Effector memory CD4-positive, alpha-beta T cell (primary cell): ENCODE data around the gene LONRF3.

Source experiments
- DNase-seq, 3 donors: peaks; one replicate each; pipeline ENCODE4 v3.0.0-alpha.2; 2020
- H3K27ac ChIP-seq: 2 replicates; pipeline ENCODE4 v1.7.0; 2013; ENCODE audit warnings: mild to moderate bottlenecking, low read length, moderate library complexity; ENCODE audit not compliant: insufficient read depth, poor library complexity, severe bottlenecking
- H3K27me3 ChIP-seq: replicated peaks from 2 replicates; pipeline ENCODE4 v1.7.0; 2013; ENCODE audit warnings: mild to moderate bottlenecking, low read length; ENCODE audit not compliant: insufficient read depth, control insufficient read depth, poor library complexity, severe bottlenecking
- H3K36me3 ChIP-seq: 2 replicates; pipeline ENCODE4 v1.7.0; 2013; ENCODE audit warnings: mild to moderate bottlenecking, low read length, moderate library complexity; ENCODE audit not compliant: control insufficient read depth, insufficient read depth
- H3K4me1 ChIP-seq: 2 replicates; pipeline ENCODE4 v1.7.0; 2013; ENCODE audit warnings: low read length, mild to moderate bottlenecking; ENCODE audit not compliant: control insufficient read depth, insufficient read depth, poor library complexity, severe bottlenecking
- H3K4me3 ChIP-seq: 2 replicates; pipeline ENCODE4 v1.7.0; 2013; ENCODE audit warnings: low read length, low read depth, mild to moderate bottlenecking; ENCODE audit not compliant: insufficient read depth, poor library complexity, severe bottlenecking
- H3K9me3 ChIP-seq: 2 replicates; pipeline ENCODE4 v1.7.0; 2013; ENCODE audit warnings: mild to moderate bottlenecking, low read length, moderate library complexity; ENCODE audit not compliant: control insufficient read depth
- total RNA-seq, 3 donors: gene quantifications; one replicate each; lab custom pipeline; 2026; lab: John Stamatoyannopoulos, UW

The LONRF3 gene
- total RNA-seq, result 19.4 to 78.9 (median 35.2) reads per million in 3 donors

GRCh38 chrX:118974088-118974907 lies at the start of gene LONRF3:
LONRF3 (plus strand) TSS chrX:118974618; CDS start chrX:118974781, 163 bp downstream.
- Histone ChIP-seq H3K4me1 (peaks cover 5% of the 10 kb centered on the region), H3K27ac (peak within 1 kb of the TSS; percentile 75), H3K27me3 (no peaks in the 10 kb centered on the region), H3K9me3 (no peaks in the 10 kb centered on the region), H3K36me3 (no peaks in the 10 kb centered on the region), H3K4me3 (peak within 1 kb of the TSS; percentile 73)
- peak; percentile 56 to 70 (median 64) for DNase-seq

DNA sequence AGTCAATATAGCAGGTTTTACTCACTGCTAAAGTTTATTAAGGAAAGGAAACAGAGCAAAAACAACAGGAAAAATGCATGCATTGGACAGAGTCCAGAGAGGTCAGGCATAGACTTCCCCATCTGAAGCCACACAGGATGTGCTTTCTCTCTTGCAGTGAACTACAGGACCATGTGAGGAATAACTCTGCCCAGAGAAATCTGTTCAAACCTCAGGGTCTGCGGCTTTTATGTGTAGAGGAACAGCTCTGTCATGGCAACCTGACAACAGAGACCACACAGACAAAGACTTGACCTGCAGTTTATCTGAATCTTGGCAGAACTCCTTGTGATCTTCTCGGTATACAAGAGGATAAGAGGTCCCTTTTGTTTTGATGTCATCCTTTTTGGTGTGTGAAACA lies 46.3 kb upstream of the LONRF3 start:
- Histone ChIP-seq H3K9me3 (no peaks in the 10 kb centered on the region), H3K4me1 (no peaks in the 10 kb centered on the region), H3K36me3 (no peaks in the 10 kb centered on the region), H3K4me3 (no peak overlapping the region), H3K27ac (no peak overlapping the region), H3K27me3 (no peaks in the 10 kb centered on the region)
- DNase-seq, result no peak

DNA sequence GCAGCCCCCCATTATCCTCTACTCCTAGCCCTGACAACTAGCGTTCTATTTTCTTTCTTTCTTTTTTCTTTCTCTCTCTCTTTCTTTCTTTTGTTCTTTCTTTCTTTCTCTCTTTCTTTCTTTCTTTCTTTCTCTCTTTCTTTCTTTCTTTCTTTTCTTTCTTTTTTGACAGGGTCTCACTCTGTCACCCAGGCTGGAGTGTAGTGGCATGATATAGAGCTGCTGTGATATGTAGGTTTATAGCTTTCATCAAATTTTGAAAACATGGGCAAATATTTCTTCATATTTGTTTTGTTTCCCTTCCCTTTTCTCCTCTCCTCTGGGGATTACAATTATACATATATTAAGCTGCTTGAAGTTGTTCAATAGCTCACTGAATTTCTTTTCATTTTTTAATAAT lies 39.1 kb upstream of the LONRF3 start:
- H3K4me3 ChIP-seq, result no peak overlapping the region
- no peak for DNase-seq
- no peaks in the 10 kb centered on the region for H3K36me3 ChIP-seq
- no peaks in the 10 kb centered on the region for H3K4me1 ChIP-seq
- no peak overlapping the region for H3K27ac ChIP-seq
- no peaks in the 10 kb centered on the region for H3K9me3 ChIP-seq
- H3K27me3 ChIP-seq, result no peaks in the 10 kb centered on the region

DNA sequence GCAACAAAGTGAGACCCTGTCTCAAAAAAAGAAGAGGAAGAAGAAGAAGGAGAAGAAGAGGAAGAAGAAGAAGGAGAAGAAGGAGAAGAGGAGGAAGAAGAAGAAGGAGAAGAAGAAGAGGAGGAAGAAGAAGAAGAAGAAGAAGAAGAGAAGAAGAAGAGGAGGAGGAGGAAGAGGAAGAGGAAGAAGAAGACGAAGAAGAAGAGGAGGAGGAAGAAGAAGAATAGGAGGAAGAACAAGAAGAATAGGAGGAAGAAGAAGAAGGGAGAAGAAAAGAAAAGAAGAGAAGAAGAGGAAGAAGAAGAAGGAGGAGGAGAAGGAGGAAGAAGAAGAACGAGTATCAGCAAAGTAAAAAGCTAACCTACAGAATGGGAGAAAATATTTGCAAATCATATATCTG lies 33.3 kb upstream of the LONRF3 start:
- H3K36me3 ChIP-seq, result no peaks in the 10 kb centered on the region
- DNase-seq, result no peak
- H3K27me3 ChIP-seq, result no peaks in the 10 kb centered on the region
- no peak overlapping the region for H3K27ac ChIP-seq
- no peaks in the 10 kb centered on the region for H3K4me1 ChIP-seq
- no peaks in the 10 kb centered on the region for H3K9me3 ChIP-seq
- no peak overlapping the region for H3K4me3 ChIP-seq

DNA sequence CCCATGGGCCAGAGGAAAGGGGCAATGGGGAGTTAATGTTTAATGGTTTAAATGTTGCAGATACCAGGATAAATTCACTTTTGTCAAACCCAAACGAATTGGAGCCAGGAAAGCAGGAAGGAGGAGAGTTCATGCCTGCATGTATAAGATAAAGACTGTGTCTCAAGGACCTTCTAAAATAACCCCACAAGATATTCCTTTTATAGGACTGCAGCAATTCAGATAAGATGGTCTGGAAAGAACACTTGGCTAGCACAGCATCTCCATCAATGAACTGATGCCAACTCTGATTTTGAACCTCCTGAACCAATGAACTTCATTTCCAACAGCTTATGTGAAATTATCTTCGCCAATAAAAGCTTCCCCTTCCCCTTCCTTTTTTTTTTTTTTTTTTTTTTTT lies 31.3 kb upstream of the LONRF3 start:
- Histone ChIP-seq H3K4me1 (no peaks in the 10 kb centered on the region), H3K36me3 (no peaks in the 10 kb centered on the region), H3K9me3 (no peaks in the 10 kb centered on the region), H3K4me3 (no peak overlapping the region), H3K27me3 (no peaks in the 10 kb centered on the region), H3K27ac (no peak overlapping the region)
- DNase-seq, result no peak

- DNase-seq, result no peak
- no peaks in the 10 kb centered on the region for H3K36me3 ChIP-seq
- H3K27ac ChIP-seq, result no peak overlapping the region
- no peaks in the 10 kb centered on the region for H3K27me3 ChIP-seq
- no peaks in the 10 kb centered on the region for H3K9me3 ChIP-seq
- no peak overlapping the region for H3K4me3 ChIP-seq
- no peaks in the 10 kb centered on the region for H3K4me1 ChIP-seq
These were observed 28.5 kb upstream of the LONRF3 start for GRCh38 chrX:118945921-118946320.

- Histone ChIP-seq H3K36me3 (no peaks in the 10 kb centered on the region), H3K27me3 (no peaks in the 10 kb centered on the region), H3K4me3 (no peak overlapping the region), H3K27ac (no peak overlapping the region), H3K9me3 (no peaks in the 10 kb centered on the region), H3K4me1 (no peaks in the 10 kb centered on the region)
- DNase-seq, result no peak
These were observed 26.1 kb upstream of the LONRF3 start for GRCh38 chrX:118948270-118948669.

DNA sequence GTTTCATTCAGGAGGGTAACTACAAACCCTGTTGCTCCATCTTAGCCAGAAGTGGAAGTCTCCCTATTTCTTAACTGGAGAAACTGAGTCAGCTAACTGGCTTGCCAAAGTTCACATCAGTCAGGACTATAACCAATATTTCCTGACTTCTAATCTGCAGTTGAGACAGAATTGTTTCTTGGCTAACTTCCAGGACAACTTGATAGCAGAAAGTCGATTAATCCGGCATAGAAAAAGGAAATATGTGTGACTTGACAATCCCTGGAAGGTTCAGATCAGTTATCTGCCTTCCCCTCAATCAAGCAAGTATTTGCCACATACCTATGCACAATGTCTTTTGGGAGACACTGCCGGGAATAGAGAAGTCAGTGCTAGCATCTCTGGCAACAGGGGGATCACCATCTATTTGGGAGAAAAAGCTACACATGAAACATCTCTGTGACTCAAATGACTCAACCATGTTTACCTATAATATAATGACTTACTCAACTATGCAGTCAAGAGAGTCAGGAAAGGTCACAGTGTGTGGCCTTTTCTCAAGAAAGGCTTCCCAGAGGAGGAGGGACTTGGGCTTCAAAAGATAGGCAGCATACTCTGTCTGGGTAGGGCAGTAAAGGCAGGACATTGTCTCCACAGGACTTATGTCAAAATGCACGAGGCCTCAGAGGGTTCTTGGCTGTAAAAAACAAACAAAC lies 12.4 kb upstream of the LONRF3 start:
- Histone ChIP-seq H3K4me3 (no peak overlapping the region), H3K4me1 (no peaks in the 10 kb centered on the region), H3K27ac (no peak overlapping the region)

DNA sequence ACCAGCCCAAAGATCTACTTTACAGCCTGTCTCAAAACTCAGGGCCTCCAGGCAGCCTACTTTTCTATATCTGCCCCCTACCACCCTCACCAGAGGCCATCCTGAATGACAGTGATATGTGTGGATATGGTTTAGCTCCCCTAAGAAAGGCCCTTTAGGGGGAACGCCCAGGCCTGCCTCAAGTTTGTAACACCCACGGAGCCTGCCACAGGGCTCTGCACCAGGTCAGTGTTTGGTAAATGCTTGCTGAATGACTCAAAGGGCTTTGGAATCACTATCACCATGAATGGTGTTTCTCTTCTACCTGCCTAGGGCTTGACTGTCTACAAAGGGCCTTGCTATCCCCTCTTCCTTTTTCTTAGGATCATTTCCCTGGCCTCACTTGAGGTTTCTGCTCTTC lies 11.3 kb upstream of the LONRF3 start:
- H3K4me3 ChIP-seq, result no peak overlapping the region
- H3K36me3 ChIP-seq, result no peaks in the 10 kb centered on the region
- H3K27me3 ChIP-seq, result no peaks in the 10 kb centered on the region
- H3K9me3 ChIP-seq, result no peaks in the 10 kb centered on the region
- no peak overlapping the region for H3K27ac ChIP-seq
- no peaks in the 10 kb centered on the region for H3K4me1 ChIP-seq
- no peak for DNase-seq

More for the DNA sequence above, 12.4 kb upstream of the LONRF3 start:
- no peaks in the 10 kb centered on the region for H3K9me3 ChIP-seq
- no peak for DNase-seq
- H3K36me3 ChIP-seq, result no peaks in the 10 kb centered on the region
- H3K27me3 ChIP-seq, result no peaks in the 10 kb centered on the region

DNA sequence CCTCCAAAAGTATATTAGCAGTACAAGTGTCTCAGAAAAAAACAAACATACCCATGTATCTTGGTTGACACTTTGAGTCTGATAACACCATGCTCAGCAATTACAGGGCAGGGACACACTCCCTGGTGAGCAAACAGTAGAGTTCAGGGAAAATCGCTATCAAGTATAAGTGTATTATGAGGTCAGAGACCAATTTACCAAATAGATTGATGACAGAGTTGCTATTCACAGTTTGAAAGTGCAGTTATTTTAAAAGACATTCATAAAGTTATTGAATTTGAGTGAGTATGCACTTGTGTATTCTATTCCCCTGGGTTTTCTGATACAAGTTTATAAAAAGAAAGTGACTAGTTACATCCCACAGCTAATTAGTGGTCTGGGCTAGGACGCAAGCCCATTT lies 10.2 kb upstream of the LONRF3 start:
- no peaks in the 10 kb centered on the region for H3K27me3 ChIP-seq
- DNase-seq, result no peak

More for the DNA sequence above, 10.2 kb upstream of the LONRF3 start:
- no peaks in the 10 kb centered on the region for H3K9me3 ChIP-seq
- no peak overlapping the region for H3K4me3 ChIP-seq
- no peaks in the 10 kb centered on the region for H3K36me3 ChIP-seq
- H3K4me1 ChIP-seq, result no peaks in the 10 kb centered on the region
- H3K27ac ChIP-seq, result no peak overlapping the region
